Measurements from ENCODE around the gene WDR77.

DNA sequence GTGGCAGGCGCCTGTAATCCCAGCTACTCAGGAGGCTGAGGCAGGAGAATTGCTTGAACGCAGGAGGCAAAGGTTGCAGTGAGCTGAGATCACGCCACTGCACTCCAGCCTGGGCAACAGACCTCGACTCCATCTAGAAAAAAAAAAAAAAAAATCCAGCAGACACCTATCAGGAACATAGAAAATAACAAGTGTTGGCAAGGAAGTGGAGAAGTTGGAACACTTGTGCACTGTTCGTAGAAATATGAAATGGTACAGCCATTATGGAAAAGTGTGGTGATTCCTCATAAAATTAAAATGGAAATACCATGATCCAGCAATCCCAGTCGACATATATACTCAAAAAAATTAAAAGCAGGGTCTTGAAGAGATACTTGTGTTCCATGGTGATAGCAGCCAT lies 12.7 kb upstream of the WDR77 start:
- TF ChIP-seq, protein P1, sequence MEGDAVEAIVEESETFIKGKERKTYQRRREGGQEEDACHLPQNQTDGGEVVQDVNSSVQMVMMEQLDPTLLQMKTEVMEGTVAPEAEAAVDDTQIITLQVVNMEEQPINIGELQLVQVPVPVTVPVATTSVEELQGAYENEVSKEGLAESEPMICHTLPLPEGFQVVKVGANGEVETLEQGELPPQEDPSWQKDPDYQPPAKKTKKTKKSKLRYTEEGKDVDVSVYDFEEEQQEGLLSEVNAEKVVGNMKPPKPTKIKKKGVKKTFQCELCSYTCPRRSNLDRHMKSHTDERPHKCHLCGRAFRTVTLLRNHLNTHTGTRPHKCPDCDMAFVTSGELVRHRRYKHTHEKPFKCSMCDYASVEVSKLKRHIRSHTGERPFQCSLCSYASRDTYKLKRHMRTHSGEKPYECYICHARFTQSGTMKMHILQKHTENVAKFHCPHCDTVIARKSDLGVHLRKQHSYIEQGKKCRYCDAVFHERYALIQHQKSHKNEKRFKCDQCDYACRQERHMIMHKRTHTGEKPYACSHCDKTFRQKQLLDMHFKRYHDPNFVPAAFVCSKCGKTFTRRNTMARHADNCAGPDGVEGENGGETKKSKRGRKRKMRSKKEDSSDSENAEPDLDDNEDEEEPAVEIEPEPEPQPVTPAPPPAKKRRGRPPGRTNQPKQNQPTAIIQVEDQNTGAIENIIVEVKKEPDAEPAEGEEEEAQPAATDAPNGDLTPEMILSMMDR (IDR thresholded peaks at IDR 0.05), result no peak
- no peak for TF ChIP-seq POLR2A (IDR thresholded peaks at IDR 0.05)
